Suprapubic skin (tissue), 4 donors: ENCODE data around the gene IFNK.

ENCODE experiments used
- CTCF ChIP-seq, 2 donors: fragments of 200-600 bp in 1 of 2; fragments of 450-650 bp in 1 of 2; sonication (generic) in 1 of 2; IDR thresholded peaks; one replicate each; pipeline ENCODE4 v1.5.1; 2016 to 2019; ENCODE audit warnings: antibody characterized with exemption in 2 of 2, mild to moderate bottlenecking in 1 of 2, moderate library complexity in 1 of 2
- EP300 ChIP-seq: sonication (generic); formaldehyde crosslinking; IDR thresholded peaks from one replicate; pipeline ENCODE4 v1.6.1; 2017; ENCODE audit warnings: antibody characterized with exemption
- POLR2AphosphoS5 ChIP-seq, 3 donors: sonication (generic); formaldehyde crosslinking; IDR thresholded peaks; one replicate each; pipeline ENCODE4 v1.6.1; 2017; ENCODE audit warnings: antibody characterized with exemption in 3 of 3

GRCh38 chr9:27487128-27487640, 36.9 kb upstream of the IFNK start:
- TF ChIP-seq CTCF (IDR thresholded peaks at IDR 0.05) = no peak
- no peak for TF ChIP-seq POLR2AphosphoS5 (IDR thresholded peaks at IDR 0.05)
- no peak for TF ChIP-seq EP300
